Type B pancreatic cell (in vitro differentiated cells): Measurements from ENCODE around the gene FAM110D. TPM values are rescaled to one million over a fixed set of nuclear protein-coding genes. Genes with fewer than 3 reads are reported as not detected.

ENCODE experiments used
- DNase-seq: peaks from one replicate; pipeline ENCODE4 v3.0.0; 2021; ENCODE audit warnings: mixed read lengths; ENCODE audit not compliant: unreplicated experiment; ENCODE audit errors: extremely low spot score
- H3K27ac Mint-ChIP-seq: 2 replicates; pipeline ENCODE4 v1.8.0; 2021; ENCODE audit warnings: mild to moderate bottlenecking, mixed read lengths
- H3K27me3 Mint-ChIP-seq: 2 replicates; pipeline ENCODE4 v1.8.0; 2021; ENCODE audit warnings: mixed read lengths
- H3K36me3 Mint-ChIP-seq: 2 replicates; pipeline ENCODE4 v1.8.0; 2021; ENCODE audit warnings: mixed read lengths
- H3K4me1 Mint-ChIP-seq: one replicate; pipeline ENCODE4 v1.8.0; 2021; ENCODE audit warnings: mixed read lengths; ENCODE audit not compliant: unreplicated experiment
- H3K4me3 Mint-ChIP-seq: 2 replicates; pipeline ENCODE4 v1.8.0; 2021; ENCODE audit warnings: mild to moderate bottlenecking, mixed read lengths
- H3K9me3 Mint-ChIP-seq: 2 replicates; pipeline ENCODE4 v1.8.0; 2021; ENCODE audit warnings: mixed read lengths
- total RNA-seq: library from RNA; stranded (reverse); gene quantifications from 2 replicates; pipeline ENCODE4 v1.2.1, GENCODE V29; 2021; ENCODE audit warnings: low replicate concordance
- TF ChIP-seq, protein P1 (sequence below): fragments of 200-600 bp; sonication (generic); conservative IDR thresholded peaks from 2 replicates; pipeline ENCODE4 v1.5.0; 2021; ENCODE audit warnings: antibody characterized with exemption, mild to moderate bottlenecking

Gene FAM110D
- total RNA-seq, 1 donor from 2014 or later, result 1.4 TPM

DNA sequence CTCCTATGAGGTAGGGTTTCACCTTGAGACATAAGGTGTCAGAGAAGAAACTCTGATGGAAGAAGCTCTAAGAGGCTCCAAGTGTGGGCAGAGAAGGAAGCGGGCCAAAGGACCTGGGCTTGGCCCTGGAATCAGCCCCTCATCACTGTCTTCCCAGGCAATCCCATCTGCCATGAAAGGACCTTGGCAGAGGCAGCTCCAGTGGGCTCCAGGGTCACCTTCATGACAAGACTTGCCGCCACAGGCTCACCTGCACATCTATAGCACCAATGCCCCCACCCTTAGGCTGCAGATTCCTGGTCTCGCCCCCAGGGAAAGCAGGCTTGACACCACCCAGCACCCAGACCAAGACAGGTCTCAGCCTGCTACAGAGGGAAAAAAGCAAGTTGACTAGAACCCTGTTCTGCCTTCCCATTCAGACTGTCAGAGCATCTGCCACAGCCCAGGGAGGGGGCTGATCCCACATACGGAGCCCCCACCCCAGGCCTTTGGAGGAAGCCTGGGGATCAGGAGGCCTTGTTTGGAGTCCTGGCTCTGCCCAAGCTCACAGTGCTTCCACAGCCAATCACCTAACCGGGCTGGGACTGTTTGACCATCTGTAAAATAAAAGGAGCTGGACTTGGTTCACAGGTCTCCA is 490 bp upstream of the FAM110D start:
- TF ChIP-seq, protein P1, sequence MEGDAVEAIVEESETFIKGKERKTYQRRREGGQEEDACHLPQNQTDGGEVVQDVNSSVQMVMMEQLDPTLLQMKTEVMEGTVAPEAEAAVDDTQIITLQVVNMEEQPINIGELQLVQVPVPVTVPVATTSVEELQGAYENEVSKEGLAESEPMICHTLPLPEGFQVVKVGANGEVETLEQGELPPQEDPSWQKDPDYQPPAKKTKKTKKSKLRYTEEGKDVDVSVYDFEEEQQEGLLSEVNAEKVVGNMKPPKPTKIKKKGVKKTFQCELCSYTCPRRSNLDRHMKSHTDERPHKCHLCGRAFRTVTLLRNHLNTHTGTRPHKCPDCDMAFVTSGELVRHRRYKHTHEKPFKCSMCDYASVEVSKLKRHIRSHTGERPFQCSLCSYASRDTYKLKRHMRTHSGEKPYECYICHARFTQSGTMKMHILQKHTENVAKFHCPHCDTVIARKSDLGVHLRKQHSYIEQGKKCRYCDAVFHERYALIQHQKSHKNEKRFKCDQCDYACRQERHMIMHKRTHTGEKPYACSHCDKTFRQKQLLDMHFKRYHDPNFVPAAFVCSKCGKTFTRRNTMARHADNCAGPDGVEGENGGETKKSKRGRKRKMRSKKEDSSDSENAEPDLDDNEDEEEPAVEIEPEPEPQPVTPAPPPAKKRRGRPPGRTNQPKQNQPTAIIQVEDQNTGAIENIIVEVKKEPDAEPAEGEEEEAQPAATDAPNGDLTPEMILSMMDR, result no peak
- Mint-ChIP-seq H3K27ac (no peak overlapping the region), H3K9me3 (no peaks in the 10 kb centered on the region), H3K4me3 (peak overlapping the region; percentile 80), H3K27me3 (peaks cover 10% of the 10 kb centered on the region), H3K4me1 (peaks cover 34% of the 10 kb centered on the region), H3K36me3 (no peaks in the 10 kb centered on the region)
- DNase-seq, result no peak

DNA sequence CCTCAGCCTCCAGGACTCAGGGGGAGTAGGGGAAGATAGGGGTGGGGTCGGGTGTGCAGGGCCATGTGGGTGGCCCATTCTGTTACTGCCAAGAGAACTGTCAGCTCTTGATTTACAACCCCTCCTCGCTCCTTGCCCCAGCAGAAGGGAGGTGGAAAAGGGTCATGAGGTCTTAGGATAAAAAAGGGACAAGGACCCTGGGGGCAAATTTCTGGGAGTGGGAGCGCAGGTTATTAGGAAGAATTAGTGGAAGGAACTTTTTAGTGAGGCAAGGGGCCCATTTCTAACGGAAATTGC is 812 bp downstream of the FAM110D start:
- no peak for DNase-seq
- no peaks in the 10 kb centered on the region for H3K36me3 Mint-ChIP-seq
- TF ChIP-seq, protein P1, result no peak
- peak overlapping the region; percentile 80 for H3K4me3 Mint-ChIP-seq
- H3K27ac Mint-ChIP-seq, result no peak overlapping the region
- no peaks in the 10 kb centered on the region for H3K9me3 Mint-ChIP-seq
- H3K27me3 Mint-ChIP-seq, result peaks cover 10% of the 10 kb centered on the region
- H3K4me1 Mint-ChIP-seq, result peaks cover 37% of the 10 kb centered on the region

DNA sequence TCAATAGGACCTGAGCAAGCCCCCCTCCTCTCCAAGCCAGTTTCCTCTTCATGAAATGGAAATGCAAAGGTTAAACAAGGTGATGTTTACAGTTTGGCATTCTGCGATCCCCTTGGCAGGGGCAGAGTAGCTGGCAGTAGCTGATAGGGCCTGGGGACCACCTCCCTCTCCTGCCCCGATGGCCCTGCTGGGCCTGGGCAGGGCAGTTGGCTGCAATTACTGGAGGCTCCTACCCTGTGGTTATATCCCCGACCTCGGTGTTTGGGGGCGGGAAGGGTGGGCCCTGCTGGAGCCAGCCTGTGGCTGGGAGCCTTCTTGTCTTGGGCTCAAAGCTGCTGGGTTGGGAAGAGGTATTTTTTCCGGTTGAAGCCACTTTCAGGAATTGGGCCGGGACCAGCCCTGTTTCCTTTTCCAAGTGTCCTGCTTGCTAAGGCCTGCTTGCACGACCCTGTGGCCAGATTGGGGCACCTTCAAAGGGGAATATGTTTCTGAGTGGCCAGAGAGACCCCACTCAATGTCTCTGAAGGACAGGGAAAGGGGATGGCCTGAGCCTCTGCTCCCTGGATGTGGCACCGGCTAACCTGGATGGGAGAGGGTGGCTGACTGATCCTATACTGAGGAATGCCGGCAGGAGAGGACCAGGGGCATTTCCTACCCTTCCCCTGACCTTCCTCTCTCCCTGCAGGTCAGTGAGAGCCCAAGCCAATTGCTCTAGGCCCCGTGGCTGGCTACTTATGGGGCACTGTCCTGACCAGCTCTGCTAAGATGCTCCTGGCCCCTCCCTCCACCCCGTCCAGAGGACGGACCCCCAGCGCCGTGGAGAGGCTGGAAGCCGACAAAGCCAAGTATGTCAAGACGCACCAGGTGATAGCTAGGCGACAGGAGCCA is 1.9 kb downstream of the FAM110D start:
- no peak for DNase-seq
- Mint-ChIP-seq H3K27me3 (peaks cover 10% of the 10 kb centered on the region), H3K4me3 (peak overlapping the region; percentile 77), H3K36me3 (no peaks in the 10 kb centered on the region), H3K4me1 (peaks cover 35% of the 10 kb centered on the region), H3K27ac (no peak overlapping the region), H3K9me3 (no peaks in the 10 kb centered on the region)
- TF ChIP-seq, protein P1, result no peak

DNA sequence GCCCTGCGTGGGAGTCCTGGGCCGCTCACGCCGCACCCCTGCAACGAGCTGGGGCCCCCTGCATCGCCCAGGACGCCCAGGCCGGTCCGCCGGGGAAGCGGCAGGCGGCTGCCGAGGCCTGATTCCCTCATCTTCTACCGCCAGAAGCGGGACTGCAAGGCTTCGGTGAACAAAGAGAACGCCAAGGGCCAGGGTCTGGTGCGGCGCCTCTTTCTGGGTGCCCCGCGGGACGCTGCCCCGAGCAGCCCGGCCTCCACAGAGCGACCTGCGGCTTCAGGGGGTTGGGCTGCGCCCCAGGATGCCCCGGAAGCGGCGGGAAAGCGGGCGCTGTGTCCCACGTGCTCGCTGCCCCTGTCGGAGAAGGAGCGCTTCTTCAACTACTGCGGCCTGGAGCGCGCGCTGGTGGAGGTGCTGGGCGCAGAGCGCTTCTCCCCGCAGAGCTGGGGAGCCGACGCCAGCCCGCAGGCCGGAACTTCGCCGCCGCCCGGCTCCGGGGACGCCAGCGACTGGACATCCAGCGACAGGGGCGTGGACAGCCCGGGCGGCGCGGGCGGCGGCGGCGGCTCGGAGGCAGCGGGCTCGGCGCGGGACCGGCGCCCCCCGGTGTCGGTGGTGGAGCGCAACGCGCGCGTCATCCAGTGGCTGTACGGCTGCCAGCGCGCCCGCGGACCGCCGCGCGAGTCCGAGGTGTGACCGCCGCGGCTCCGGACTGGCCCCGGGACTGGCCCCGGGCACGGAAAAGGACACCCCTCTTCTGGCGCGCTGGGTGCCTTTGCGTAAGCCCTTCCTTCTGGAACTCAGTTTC is 2.7 kb downstream of the FAM110D start:
- Mint-ChIP-seq H3K4me1 (peaks cover 32% of the 10 kb centered on the region), H3K27ac (peak overlapping the region; percentile 33), H3K36me3 (no peaks in the 10 kb centered on the region), H3K4me3 (peak overlapping the region; percentile 77), H3K27me3 (peaks cover 10% of the 10 kb centered on the region), H3K9me3 (no peaks in the 10 kb centered on the region)
- peak; percentile 80 for DNase-seq
- TF ChIP-seq, protein P1, result peak; percentile 55

DNA sequence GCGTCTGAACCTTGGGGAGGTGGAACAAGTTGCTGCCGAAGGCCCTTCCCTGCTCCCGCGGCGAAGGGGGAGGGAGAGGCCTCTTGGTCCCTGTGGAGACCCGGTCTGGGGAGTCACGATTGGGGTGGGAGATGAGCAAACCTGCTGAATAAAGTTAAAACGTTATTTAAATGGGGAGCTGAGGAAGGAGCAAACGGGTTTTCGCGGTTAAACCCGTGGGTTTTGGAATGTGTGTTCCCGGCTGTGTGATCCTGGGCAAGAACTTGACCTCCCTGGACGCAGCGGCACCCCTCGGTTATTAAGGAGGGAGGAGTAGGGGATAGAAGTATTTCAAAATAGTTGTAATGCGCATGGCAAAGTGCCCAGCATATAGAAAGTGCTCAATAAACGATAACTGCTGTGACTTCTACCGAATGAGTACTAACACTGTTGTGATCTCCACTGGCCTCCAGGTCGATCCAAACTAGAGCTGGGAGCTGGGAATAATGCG is 3.4 kb downstream of the FAM110D start:
- peak overlapping the region; percentile 77 for H3K4me3 Mint-ChIP-seq
- no peak for DNase-seq
- H3K4me1 Mint-ChIP-seq, result peaks cover 32% of the 10 kb centered on the region
- H3K27ac Mint-ChIP-seq, result peak overlapping the region; percentile 33
- TF ChIP-seq, protein P1, result no peak
- H3K9me3 Mint-ChIP-seq, result no peaks in the 10 kb centered on the region
- H3K36me3 Mint-ChIP-seq, result no peaks in the 10 kb centered on the region
- peaks cover 10% of the 10 kb centered on the region for H3K27me3 Mint-ChIP-seq
